Measurements from ENCODE around the gene CCL4L2.
"Not testable (repeated sequence)": the region's sequence is repeated elsewhere in the genome, so short reads cannot be mapped to it uniquely, and the experiment has no call there.

DNA sequence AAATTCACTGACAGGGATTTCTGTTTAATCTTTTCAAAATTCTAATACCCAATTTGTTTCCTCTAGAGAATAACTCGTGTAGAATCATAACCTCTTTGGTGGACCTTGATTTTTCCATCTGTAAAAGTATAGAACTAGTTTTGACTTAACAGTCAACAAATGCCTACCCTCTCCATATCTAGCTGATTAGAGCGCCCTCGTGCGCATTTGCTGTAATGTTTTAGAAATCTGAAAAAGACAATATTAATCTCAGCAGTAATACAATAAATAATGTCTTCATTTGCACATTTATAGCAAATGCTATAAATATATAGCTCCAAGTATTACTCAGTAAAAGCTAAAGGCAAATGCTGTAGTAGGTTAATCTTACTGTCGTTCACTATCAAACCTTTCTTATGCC lies 18.8 kb downstream of the CCL4L2 start:
- TF ChIP-seq, protein P1, sequence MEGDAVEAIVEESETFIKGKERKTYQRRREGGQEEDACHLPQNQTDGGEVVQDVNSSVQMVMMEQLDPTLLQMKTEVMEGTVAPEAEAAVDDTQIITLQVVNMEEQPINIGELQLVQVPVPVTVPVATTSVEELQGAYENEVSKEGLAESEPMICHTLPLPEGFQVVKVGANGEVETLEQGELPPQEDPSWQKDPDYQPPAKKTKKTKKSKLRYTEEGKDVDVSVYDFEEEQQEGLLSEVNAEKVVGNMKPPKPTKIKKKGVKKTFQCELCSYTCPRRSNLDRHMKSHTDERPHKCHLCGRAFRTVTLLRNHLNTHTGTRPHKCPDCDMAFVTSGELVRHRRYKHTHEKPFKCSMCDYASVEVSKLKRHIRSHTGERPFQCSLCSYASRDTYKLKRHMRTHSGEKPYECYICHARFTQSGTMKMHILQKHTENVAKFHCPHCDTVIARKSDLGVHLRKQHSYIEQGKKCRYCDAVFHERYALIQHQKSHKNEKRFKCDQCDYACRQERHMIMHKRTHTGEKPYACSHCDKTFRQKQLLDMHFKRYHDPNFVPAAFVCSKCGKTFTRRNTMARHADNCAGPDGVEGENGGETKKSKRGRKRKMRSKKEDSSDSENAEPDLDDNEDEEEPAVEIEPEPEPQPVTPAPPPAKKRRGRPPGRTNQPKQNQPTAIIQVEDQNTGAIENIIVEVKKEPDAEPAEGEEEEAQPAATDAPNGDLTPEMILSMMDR (IDR thresholded peaks at IDR 0.05; ENCODE audit: insufficient read depth, low read depth, low read length) = not testable (repeated sequence)
- TF ChIP-seq EZH2 (IDR thresholded peaks at IDR 0.05; ENCODE audit: insufficient read depth, low read length) = not testable (repeated sequence)
